A673 (cell line): ENCODE results near the gene ZNF431. TPM values are rescaled to one million over a fixed set of nuclear protein-coding genes. Genes with fewer than 3 reads are reported as not detected.

Experiments
- BruUV-seq: library from RNA; stranded (reverse); fragments of 400-500 nt; replicated peaks from 2 replicates; lab custom pipeline; 2021; lab: Mats Ljungman, UMichigan
- CTCF ChIA-PET: fragments of 300-600 bp; sonication (Branson Sonifier 250); formaldehyde crosslinking; loops from one replicate; lab custom pipeline; 2022; ENCODE audit warnings: antibody characterized with exemption; lab: Charles Lee
- POLR2A ChIA-PET: fragments of 300-600 bp; sonication (Branson Sonifier 250); formaldehyde crosslinking; loops from one replicate; lab custom pipeline; 2022; ENCODE audit warnings: antibody characterized with exemption; ENCODE audit not compliant: low non-redundant PET; lab: Charles Lee
- DNase-seq: peaks from one replicate; pipeline ENCODE4 v3.0.0-alpha.2; 2015; ENCODE audit warnings: low spot score
- H3K27ac ChIP-seq: fragments of 200-600 bp; sonication (generic); 2 replicates; pipeline ENCODE4 v1.5.1; 2016; ENCODE audit warnings: mixed run types, low read depth, mild to moderate bottlenecking, mixed read lengths, antibody characterized with exemption, low read length; ENCODE audit not compliant: poor library complexity, severe bottlenecking
- H3K27me3 ChIP-seq: fragments of 200-600 bp; sonication (generic); replicated peaks from 2 replicates; pipeline ENCODE4 v1.6.1; 2017; ENCODE audit warnings: mixed run types, low read depth, mild to moderate bottlenecking, mixed read lengths, antibody characterized with exemption, low read length; ENCODE audit not compliant: insufficient read depth, poor library complexity
- H3K36me3 ChIP-seq: fragments of 200-600 bp; sonication (generic); 2 replicates; pipeline ENCODE4 v1.6.1; 2016; ENCODE audit warnings: mixed run types, mild to moderate bottlenecking, mixed read lengths, antibody characterized with exemption, low read length; ENCODE audit not compliant: insufficient read depth, poor library complexity, severe bottlenecking
- H3K4me1 ChIP-seq: fragments of 200-600 bp; sonication (generic); 2 replicates; pipeline ENCODE4 v1.6.1; 2017; ENCODE audit warnings: mixed run types, mild to moderate bottlenecking, mixed read lengths, antibody characterized with exemption, low read length; ENCODE audit not compliant: insufficient read depth, poor library complexity, severe bottlenecking
- H3K4me3 ChIP-seq: fragments of 200-600 bp; sonication (generic); 2 replicates; pipeline ENCODE4 v1.5.1; 2016; ENCODE audit warnings: low read depth, mixed run types, mild to moderate bottlenecking, mixed read lengths, low read length; ENCODE audit not compliant: poor library complexity, severe bottlenecking
- H3K9me3 ChIP-seq: fragments of 200-600 bp; sonication (generic); 2 replicates; pipeline ENCODE4 v1.6.1; 2016; ENCODE audit warnings: mixed run types, low read depth, mild to moderate bottlenecking, mixed read lengths, antibody characterized with exemption, low read length; ENCODE audit not compliant: poor library complexity, severe bottlenecking
- EZH2 ChIP-seq: fragments of 200-600 bp; sonication (generic); IDR thresholded peaks from 2 replicates; pipeline ENCODE4 v1.6.1; 2017; ENCODE audit warnings: borderline replicate concordance, low read depth, mild to moderate bottlenecking, mixed read lengths, antibody characterized with exemption, low read length; ENCODE audit not compliant: poor library complexity, severe bottlenecking
- intact Hi-C: fragments of 100-400 bp; cut with micrococcal nuclease; formaldehyde crosslinking; loops from one replicate; pipeline ENCODE4 v1.10.0; 2022; ENCODE audit not compliant: unreplicated experiment
- total RNA-seq: library from RNA; stranded (reverse); gene quantifications from 2 replicates; pipeline ENCODE4 v1.2.3, GENCODE V29; 2021
- TF ChIP-seq, protein P1 (sequence below): fragments of 300-800, 200-600 bp; sonication (generic); conservative IDR thresholded peaks from 2 replicates; pipeline ENCODE4 v1.5.1; 2017; ENCODE audit warnings: low read depth, mild to moderate bottlenecking, antibody characterized with exemption, low read length, moderate library complexity, mixed read lengths

The ZNF431 gene
- total RNA-seq, 1 experiment from 2014 or later = 16.6 TPM

- BruUV-seq = no TSS peak
- intact Hi-C loops = no loop called here
Observed at GRCh38 chr19:21148681-21149080, 6.8 kb downstream of the ZNF431 start.

GRCh38 chr19:21149877-21150276, 8.0 kb downstream of the ZNF431 start:
- H3K27me3 ChIP-seq = no peaks in the 10 kb centered on the region
- no peak for DNase-seq
- intact Hi-C loops = no loop called here
- H3K4me3 ChIP-seq = no peak overlapping the region
- CTCF ChIA-PET = no interaction called here
- H3K4me1 ChIP-seq = no peaks in the 10 kb centered on the region
- peaks cover 69% of the 10 kb centered on the region for H3K36me3 ChIP-seq
- POLR2A ChIA-PET = interaction anchor here (0.7 kb wide), 1 partner anchor 514 kb away, joined by 3 read pairs; no protein-coding TSS in a partner anchor
- BruUV-seq = no TSS peak
- TF ChIP-seq, protein P1, sequence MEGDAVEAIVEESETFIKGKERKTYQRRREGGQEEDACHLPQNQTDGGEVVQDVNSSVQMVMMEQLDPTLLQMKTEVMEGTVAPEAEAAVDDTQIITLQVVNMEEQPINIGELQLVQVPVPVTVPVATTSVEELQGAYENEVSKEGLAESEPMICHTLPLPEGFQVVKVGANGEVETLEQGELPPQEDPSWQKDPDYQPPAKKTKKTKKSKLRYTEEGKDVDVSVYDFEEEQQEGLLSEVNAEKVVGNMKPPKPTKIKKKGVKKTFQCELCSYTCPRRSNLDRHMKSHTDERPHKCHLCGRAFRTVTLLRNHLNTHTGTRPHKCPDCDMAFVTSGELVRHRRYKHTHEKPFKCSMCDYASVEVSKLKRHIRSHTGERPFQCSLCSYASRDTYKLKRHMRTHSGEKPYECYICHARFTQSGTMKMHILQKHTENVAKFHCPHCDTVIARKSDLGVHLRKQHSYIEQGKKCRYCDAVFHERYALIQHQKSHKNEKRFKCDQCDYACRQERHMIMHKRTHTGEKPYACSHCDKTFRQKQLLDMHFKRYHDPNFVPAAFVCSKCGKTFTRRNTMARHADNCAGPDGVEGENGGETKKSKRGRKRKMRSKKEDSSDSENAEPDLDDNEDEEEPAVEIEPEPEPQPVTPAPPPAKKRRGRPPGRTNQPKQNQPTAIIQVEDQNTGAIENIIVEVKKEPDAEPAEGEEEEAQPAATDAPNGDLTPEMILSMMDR = no peak
- no peak for TF ChIP-seq EZH2
- peaks cover 14% of the 10 kb centered on the region for H3K9me3 ChIP-seq
- H3K27ac ChIP-seq = no peak overlapping the region

More at GRCh38 chr19:21148681-21149080, 6.8 kb downstream of the ZNF431 start:
- no peak overlapping the region for H3K4me3 ChIP-seq
- ChIA-PET CTCF (no interaction called here), POLR2A (no interaction called here)
- peaks cover 14% of the 10 kb centered on the region for H3K9me3 ChIP-seq
- no peaks in the 10 kb centered on the region for H3K4me1 ChIP-seq
- peaks cover 80% of the 10 kb centered on the region for H3K36me3 ChIP-seq
- H3K27me3 ChIP-seq = no peaks in the 10 kb centered on the region
- DNase-seq = no peak
- TF ChIP-seq, protein P1 = no peak
- no peak for TF ChIP-seq EZH2
- no peak overlapping the region for H3K27ac ChIP-seq

GRCh38 chr19:21151460-21151859, 9.6 kb downstream of the ZNF431 start:
- Histone ChIP-seq H3K27me3 (no peaks in the 10 kb centered on the region), H3K27ac (no peak overlapping the region), H3K36me3 (peaks cover 56% of the 10 kb centered on the region), H3K4me3 (no peak overlapping the region), H3K9me3 (peaks cover 18% of the 10 kb centered on the region), H3K4me1 (no peaks in the 10 kb centered on the region)
- no TSS peak for BruUV-seq
- intact Hi-C loops = no loop called here
- DNase-seq = no peak
- ChIA-PET POLR2A (no interaction called here), CTCF (no interaction called here)
- TF ChIP-seq, protein P1 = no peak
- TF ChIP-seq EZH2 = no peak
